PC-9 (cell line): ENCODE data around the gene IQGAP1.
"Not testable (repeated sequence)": the region's sequence is repeated elsewhere in the genome, so short reads cannot be mapped to it uniquely, and the experiment has no call there.

Experiments
- CTCF ChIP-seq: fragments of 200-600 bp; sonication (generic); conservative IDR thresholded peaks from 2 replicates; pipeline ENCODE4 v1.6.1; 2017; ENCODE audit warnings: mixed run types, antibody characterized with exemption, mild to moderate bottlenecking, moderate library complexity
- EZH2 ChIP-seq: fragments of 200-600 bp; sonication (generic); IDR thresholded peaks from 2 replicates; pipeline ENCODE4 v1.8.0; 2017; ENCODE audit warnings: antibody characterized with exemption, low read depth

GRCh38 chr15:90511211-90511618 lies 123.2 kb downstream of the IQGAP1 start:
- TF ChIP-seq CTCF, EZH2: not testable (repeated sequence)
